NCI-H526 treated with DMSO at 0.1 percent for 48 hours (cell line): Measurements from ENCODE around the gene NRBP1.
A peak's percentile ranks its signal among the peaks of the same experiment; 100 is the strongest.

Experiments
- DNase-seq: peaks from one replicate; lab custom pipeline; 2025; lab: John Stamatoyannopoulos, UW

Gene NRBP1

GRCh38 chr2:27489498-27490397, 61.3 kb downstream of the NRBP1 start, which contains the start of gene IFT172:
IFT172 (minus strand) TSS chr2:27489743; CDS start chr2:27489653, 90 bp downstream.
- DNase-seq = peak; percentile 98
